HEK293T (cell line): ENCODE data around the gene KPNA2.
"Not testable (repeated sequence)": the region's sequence is repeated elsewhere in the genome, so short reads cannot be mapped to it uniquely, and the experiment has no call there.

Source experiments
- BHLHE40 ChIP-seq: fragments of 450-650 bp; IDR thresholded peaks from 2 replicates; pipeline ENCODE4 v1.6.1; 2016; ENCODE audit warnings: mild to moderate bottlenecking, moderate library complexity, borderline replicate concordance
- ELF4 ChIP-seq: fragments of 450-650 bp; IDR thresholded peaks from 2 replicates; pipeline ENCODE4 v1.6.1; 2017; ENCODE audit warnings: antibody characterized with exemption
- FOXA1 ChIP-seq: fragments of 450-650 bp; IDR thresholded peaks from 2 replicates; pipeline ENCODE4 v1.6.1; 2016; ENCODE audit warnings: mild to moderate bottlenecking
- FOXK2 ChIP-seq: fragments of 450-650 bp; IDR thresholded peaks from 2 replicates; pipeline ENCODE4 v1.6.1; 2016; ENCODE audit warnings: mild to moderate bottlenecking
- HDGF ChIP-seq: fragments of 450-650 bp; IDR thresholded peaks from 2 replicates; pipeline ENCODE4 v1.6.1; 2017; ENCODE audit warnings: antibody characterized with exemption, borderline replicate concordance
- LEF1 ChIP-seq: fragments of 450-650 bp; IDR thresholded peaks from 2 replicates; pipeline ENCODE4 v1.6.1; 2017; ENCODE audit warnings: mild to moderate bottlenecking, borderline replicate concordance
- NFRKB ChIP-seq: fragments of 450-650 bp; IDR thresholded peaks from 2 replicates; pipeline ENCODE4 v1.6.1; 2016; ENCODE audit warnings: mild to moderate bottlenecking, moderate library complexity
- SP1 ChIP-seq: fragments of 450-650 bp; IDR thresholded peaks from 2 replicates; pipeline ENCODE4 v1.6.1; 2017
- SUZ12 ChIP-seq: fragments of 450-650 bp; IDR thresholded peaks from 2 replicates; pipeline ENCODE4 v1.6.1; 2016; ENCODE audit warnings: mild to moderate bottlenecking
- TARDBP ChIP-seq: fragments of 450-650 bp; IDR thresholded peaks from 2 replicates; pipeline ENCODE4 v1.6.1; 2016
- TF ChIP-seq, protein P1 (sequence below): fragments of 450-650 bp; IDR thresholded peaks from 2 replicates; pipeline ENCODE4 v1.6.1; 2016

DNA sequence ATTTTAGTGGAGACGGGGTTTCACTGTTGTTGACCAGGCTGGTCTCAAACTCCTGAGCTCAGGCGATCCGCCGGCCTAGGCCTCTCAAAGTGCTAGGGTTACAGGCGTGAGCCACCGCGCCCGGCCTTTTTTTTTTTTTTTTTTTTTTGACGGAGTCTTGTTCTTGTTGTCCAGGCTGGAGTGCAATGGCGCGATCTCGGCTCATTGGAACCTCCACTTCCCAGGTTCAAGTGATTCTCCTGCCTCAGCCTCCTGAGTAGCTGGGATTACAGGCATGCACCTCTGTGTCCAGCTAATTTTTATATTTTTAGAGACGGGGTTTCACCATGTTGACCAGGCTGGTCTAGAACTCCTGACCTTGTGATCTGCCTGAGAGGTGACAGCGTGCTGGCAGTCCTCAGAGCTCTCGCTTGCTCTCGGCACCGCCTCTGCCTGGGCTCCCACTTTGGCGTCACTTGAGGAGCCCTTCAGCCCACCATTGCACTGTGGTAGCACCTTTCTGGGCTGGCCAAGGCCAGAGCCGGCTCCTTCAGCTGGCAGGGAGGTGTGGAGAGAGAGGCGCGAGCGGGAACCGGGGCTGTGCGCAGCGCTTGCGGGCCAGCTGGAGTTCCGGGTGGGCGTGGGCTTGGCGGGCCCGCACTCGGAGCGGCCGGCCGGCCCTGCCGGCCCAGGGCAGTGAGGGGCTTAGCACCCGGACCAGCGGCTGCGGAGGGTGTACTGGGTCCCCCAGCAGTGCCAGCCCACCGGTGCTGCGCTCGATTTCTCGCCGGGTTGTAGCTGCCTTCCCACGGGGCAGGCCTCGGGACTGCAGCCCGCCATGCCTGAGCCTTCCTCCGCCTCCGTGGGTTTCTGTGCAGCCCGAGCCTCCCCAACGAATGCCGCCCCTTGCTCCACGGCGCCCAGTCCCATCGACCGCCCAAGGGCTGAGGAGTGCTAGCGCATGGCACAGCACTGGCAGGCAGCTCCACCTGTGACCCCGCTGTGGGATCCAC, 16.1 kb downstream of the KPNA2 start:
- not testable (repeated sequence) for TF ChIP-seq BHLHE40, ELF4, SUZ12, NFRKB, FOXA1, FOXK2, HDGF, TARDBP, SP1, LEF1
- TF ChIP-seq, protein P1, sequence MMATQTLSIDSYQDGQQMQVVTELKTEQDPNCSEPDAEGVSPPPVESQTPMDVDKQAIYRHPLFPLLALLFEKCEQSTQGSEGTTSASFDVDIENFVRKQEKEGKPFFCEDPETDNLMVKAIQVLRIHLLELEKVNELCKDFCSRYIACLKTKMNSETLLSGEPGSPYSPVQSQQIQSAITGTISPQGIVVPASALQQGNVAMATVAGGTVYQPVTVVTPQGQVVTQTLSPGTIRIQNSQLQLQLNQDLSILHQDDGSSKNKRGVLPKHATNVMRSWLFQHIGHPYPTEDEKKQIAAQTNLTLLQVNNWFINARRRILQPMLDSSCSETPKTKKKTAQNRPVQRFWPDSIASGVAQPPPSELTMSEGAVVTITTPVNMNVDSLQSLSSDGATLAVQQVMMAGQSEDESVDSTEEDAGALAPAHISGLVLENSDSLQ = not testable (repeated sequence)
